ENCODE data around the gene CHAF1B. TPM values are rescaled to one million over a fixed set of nuclear protein-coding genes. Genes with fewer than 3 reads are reported as not detected.

CHAF1B gene
- polyA plus RNA-seq, 1 donor = 3.6 TPM

GRCh38 chr21:36437745-36438128 is 52.5 kb downstream of the CHAF1B start:
- DNase-seq = no peak
- Histone ChIP-seq H3K27ac (ENCODE audit: low read length) (no peak overlapping the region), H3K4me3 (ENCODE audit: low read length) (no peak overlapping the region), H3K36me3 (ENCODE audit: control insufficient read depth, insufficient read depth, low read length) (no peaks in the 10 kb centered on the region), H3K9me3 (ENCODE audit: control insufficient read depth, low read depth, low read length) (no peaks in the 10 kb centered on the region), H3K4me1 (ENCODE audit: control insufficient read depth, insufficient read depth, low read length) (no peaks in the 10 kb centered on the region), H3K27me3 (ENCODE audit: control insufficient read depth, insufficient read depth, low read length) (no peaks in the 10 kb centered on the region)
- WGBS (ENCODE audit: insufficient coverage, low lambda C conversion rate) = 60% methylated on average over 5 of the region's 6 CpGs

DNA sequence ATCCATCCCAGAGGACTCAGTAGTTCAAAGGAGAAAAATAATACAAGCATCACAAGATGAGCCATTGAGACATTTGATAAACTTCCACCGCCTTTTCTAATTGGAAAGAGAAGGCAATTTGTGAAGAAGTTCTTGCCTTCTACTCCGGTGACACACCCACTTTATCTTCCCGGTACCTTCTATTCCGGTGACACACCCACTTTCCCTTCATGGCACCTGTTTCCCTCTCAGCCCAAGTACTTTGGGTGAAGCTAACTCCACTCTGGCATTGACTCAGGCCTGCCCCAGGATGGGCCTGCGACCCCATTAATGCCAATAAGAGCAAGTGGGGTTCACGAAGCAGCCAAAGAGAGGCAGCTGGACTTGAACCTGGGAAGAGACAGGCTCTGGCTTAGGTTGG is 56.5 kb downstream of the CHAF1B start:
- DNase-seq = no peak
- WGBS (ENCODE audit: insufficient coverage, low lambda C conversion rate) = no CpG with 5 or more reads among the region's 6 CpGs

DNA sequence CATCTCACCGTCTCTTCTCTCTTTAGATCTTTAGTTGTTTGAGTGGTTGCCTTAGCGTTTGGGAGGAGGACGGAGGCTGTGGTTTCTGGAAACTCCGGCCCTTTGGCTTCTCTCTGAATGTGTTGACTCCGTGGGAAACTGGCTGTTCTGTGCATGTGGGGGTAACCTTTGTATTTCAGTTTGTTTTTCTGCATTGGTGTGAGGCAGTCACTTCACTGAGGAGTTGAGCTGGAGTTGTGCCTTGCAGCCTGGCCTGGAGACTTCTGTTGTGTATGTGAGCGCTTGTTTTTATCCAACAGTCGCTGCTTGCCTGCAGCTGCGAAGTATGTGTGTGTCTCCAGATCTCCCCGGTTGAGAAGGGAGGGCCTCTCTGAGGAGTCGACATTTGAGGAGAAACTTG is 61.1 kb downstream of the CHAF1B start:
- WGBS (ENCODE audit: insufficient coverage, low lambda C conversion rate) = 58% methylated on average over 2 of the region's 10 CpGs
- Histone ChIP-seq H3K9me3 (ENCODE audit: control insufficient read depth, low read depth, low read length) (no peaks in the 10 kb centered on the region), H3K27me3 (ENCODE audit: control insufficient read depth, insufficient read depth, low read length) (no peaks in the 10 kb centered on the region), H3K4me1 (ENCODE audit: control insufficient read depth, insufficient read depth, low read length) (no peaks in the 10 kb centered on the region), H3K36me3 (ENCODE audit: control insufficient read depth, insufficient read depth, low read length) (no peaks in the 10 kb centered on the region), H3K4me3 (ENCODE audit: low read length) (no peak overlapping the region), H3K27ac (ENCODE audit: low read length) (no peak overlapping the region)
- no peak for DNase-seq

More for the DNA sequence above, 56.5 kb downstream of the CHAF1B start:
- Histone ChIP-seq H3K4me3 (ENCODE audit: low read length) (no peak overlapping the region), H3K4me1 (ENCODE audit: control insufficient read depth, insufficient read depth, low read length) (no peaks in the 10 kb centered on the region), H3K27ac (ENCODE audit: low read length) (no peak overlapping the region), H3K36me3 (ENCODE audit: control insufficient read depth, insufficient read depth, low read length) (no peaks in the 10 kb centered on the region), H3K27me3 (ENCODE audit: control insufficient read depth, insufficient read depth, low read length) (no peaks in the 10 kb centered on the region), H3K9me3 (ENCODE audit: control insufficient read depth, low read depth, low read length) (no peaks in the 10 kb centered on the region)

GRCh38 chr21:36450511-36450910 is 65.3 kb downstream of the CHAF1B start:
- H3K36me3 ChIP-seq (ENCODE audit: control insufficient read depth, insufficient read depth, low read length) = no peaks in the 10 kb centered on the region
- DNase-seq = no peak
- H3K4me1 ChIP-seq (ENCODE audit: control insufficient read depth, insufficient read depth, low read length) = no peaks in the 10 kb centered on the region
- no CpG with 5 or more reads among the region's 2 CpGs for WGBS (ENCODE audit: insufficient coverage, low lambda C conversion rate)
- no peaks in the 10 kb centered on the region for H3K27me3 ChIP-seq (ENCODE audit: control insufficient read depth, insufficient read depth, low read length)
- no peak overlapping the region for H3K27ac ChIP-seq (ENCODE audit: low read length)
- H3K4me3 ChIP-seq (ENCODE audit: low read length) = no peak overlapping the region
- no peaks in the 10 kb centered on the region for H3K9me3 ChIP-seq (ENCODE audit: control insufficient read depth, low read depth, low read length)

GRCh38 chr21:36451506-36451905 is 66.3 kb downstream of the CHAF1B start:
- Histone ChIP-seq H3K27ac (ENCODE audit: low read length) (no peak overlapping the region), H3K4me1 (ENCODE audit: control insufficient read depth, insufficient read depth, low read length) (no peaks in the 10 kb centered on the region), H3K27me3 (ENCODE audit: control insufficient read depth, insufficient read depth, low read length) (no peaks in the 10 kb centered on the region), H3K36me3 (ENCODE audit: control insufficient read depth, insufficient read depth, low read length) (no peaks in the 10 kb centered on the region), H3K9me3 (ENCODE audit: control insufficient read depth, low read depth, low read length) (no peaks in the 10 kb centered on the region), H3K4me3 (ENCODE audit: low read length) (no peak overlapping the region)
- no peak for DNase-seq
- WGBS (ENCODE audit: insufficient coverage, low lambda C conversion rate) = 100% methylated on average over 3 of the region's 8 CpGs

DNA sequence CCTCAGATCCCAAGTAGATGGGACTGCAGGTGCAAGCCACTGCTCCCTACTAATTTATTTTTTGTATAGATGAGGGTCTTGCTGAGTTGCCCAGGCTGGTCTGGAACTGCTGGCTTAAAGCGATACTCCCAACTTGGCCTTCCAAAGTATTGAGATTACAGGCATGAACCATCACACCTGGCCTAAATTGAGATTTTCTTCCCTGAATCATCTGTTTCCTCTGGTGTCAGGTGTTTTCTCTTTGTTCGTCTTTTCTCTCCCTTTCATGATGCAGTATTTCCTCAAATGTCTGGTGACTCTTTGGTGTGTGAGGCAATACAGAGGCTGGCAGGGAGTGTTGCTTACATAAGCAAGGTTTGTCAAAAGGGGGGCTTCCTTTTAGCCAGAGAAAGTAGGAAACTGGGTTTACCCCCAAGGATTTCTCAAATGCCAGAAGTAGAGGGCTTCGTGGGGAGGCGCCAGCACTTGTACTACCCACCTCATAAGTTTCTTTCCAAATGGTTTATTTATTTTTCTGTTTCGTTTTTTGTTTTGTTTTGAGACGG is 67.2 kb downstream of the CHAF1B start:
- WGBS (ENCODE audit: insufficient coverage, low lambda C conversion rate) = 93% methylated on average over 3 of the region's 6 CpGs
- no peak for DNase-seq
- H3K4me3 ChIP-seq (ENCODE audit: low read length) = no peak overlapping the region
- no peak overlapping the region for H3K27ac ChIP-seq (ENCODE audit: low read length)
- H3K27me3 ChIP-seq (ENCODE audit: control insufficient read depth, insufficient read depth, low read length) = no peaks in the 10 kb centered on the region
- no peaks in the 10 kb centered on the region for H3K9me3 ChIP-seq (ENCODE audit: control insufficient read depth, low read depth, low read length)
- no peaks in the 10 kb centered on the region for H3K36me3 ChIP-seq (ENCODE audit: control insufficient read depth, insufficient read depth, low read length)
- H3K4me1 ChIP-seq (ENCODE audit: control insufficient read depth, insufficient read depth, low read length) = no peaks in the 10 kb centered on the region

GRCh38 chr21:36454093-36454531 is 68.9 kb downstream of the CHAF1B start:
- Histone ChIP-seq H3K4me1 (ENCODE audit: control insufficient read depth, insufficient read depth, low read length) (no peaks in the 10 kb centered on the region), H3K4me3 (ENCODE audit: low read length) (no peak overlapping the region), H3K27ac (ENCODE audit: low read length) (no peak overlapping the region), H3K9me3 (ENCODE audit: control insufficient read depth, low read depth, low read length) (no peaks in the 10 kb centered on the region), H3K27me3 (ENCODE audit: control insufficient read depth, insufficient read depth, low read length) (no peaks in the 10 kb centered on the region), H3K36me3 (ENCODE audit: control insufficient read depth, insufficient read depth, low read length) (no peaks in the 10 kb centered on the region)
- no CpG with 5 or more reads among the region's 4 CpGs for WGBS (ENCODE audit: insufficient coverage, low lambda C conversion rate)
- DNase-seq = no peak

GRCh38 chr21:36454706-36455105 is 69.5 kb downstream of the CHAF1B start:
- no peak overlapping the region for H3K27ac ChIP-seq (ENCODE audit: low read length)
- no CpG with 5 or more reads among the region's 4 CpGs for WGBS (ENCODE audit: insufficient coverage, low lambda C conversion rate)
- H3K27me3 ChIP-seq (ENCODE audit: control insufficient read depth, insufficient read depth, low read length) = no peaks in the 10 kb centered on the region
- no peaks in the 10 kb centered on the region for H3K9me3 ChIP-seq (ENCODE audit: control insufficient read depth, low read depth, low read length)
- H3K4me3 ChIP-seq (ENCODE audit: low read length) = no peak overlapping the region
- H3K4me1 ChIP-seq (ENCODE audit: control insufficient read depth, insufficient read depth, low read length) = no peaks in the 10 kb centered on the region
- DNase-seq = no peak
- H3K36me3 ChIP-seq (ENCODE audit: control insufficient read depth, insufficient read depth, low read length) = no peaks in the 10 kb centered on the region

- no peak overlapping the region for H3K27ac ChIP-seq (ENCODE audit: low read length)
- H3K36me3 ChIP-seq (ENCODE audit: control insufficient read depth, insufficient read depth, low read length) = no peaks in the 10 kb centered on the region
- no peak overlapping the region for H3K4me3 ChIP-seq (ENCODE audit: low read length)
- H3K9me3 ChIP-seq (ENCODE audit: control insufficient read depth, low read depth, low read length) = no peaks in the 10 kb centered on the region
- H3K4me1 ChIP-seq (ENCODE audit: control insufficient read depth, insufficient read depth, low read length) = no peaks in the 10 kb centered on the region
- 90% methylated on average over 2 of the region's 7 CpGs for WGBS (ENCODE audit: insufficient coverage, low lambda C conversion rate)
- no peak for DNase-seq
- H3K27me3 ChIP-seq (ENCODE audit: control insufficient read depth, insufficient read depth, low read length) = peaks cover 3% of the 10 kb centered on the region
These were observed 71.7 kb downstream of the CHAF1B start for GRCh38 chr21:36456729-36457414.

DNA sequence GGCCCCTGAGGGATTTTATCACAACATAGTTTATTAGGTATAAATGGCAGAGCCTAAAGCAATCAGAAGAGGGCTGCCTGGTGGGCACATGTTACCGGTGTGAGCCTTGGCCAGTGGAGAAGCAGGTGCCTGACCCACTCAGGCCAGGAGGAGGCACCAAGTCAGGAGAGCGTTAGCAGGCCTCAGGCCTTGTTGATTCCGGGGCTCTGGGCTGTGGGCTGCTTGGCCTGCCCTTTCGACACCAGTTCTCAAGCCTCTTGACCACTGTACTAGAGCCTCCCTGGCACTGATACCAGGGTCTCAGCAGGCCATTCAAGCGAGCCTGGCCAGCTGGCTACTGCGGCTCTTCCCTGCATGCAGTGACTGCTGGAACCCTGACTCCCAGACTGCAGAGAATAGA is 73.9 kb downstream of the CHAF1B start:
- no peaks in the 10 kb centered on the region for H3K9me3 ChIP-seq (ENCODE audit: control insufficient read depth, low read depth, low read length)
- DNase-seq = no peak
- H3K36me3 ChIP-seq (ENCODE audit: control insufficient read depth, insufficient read depth, low read length) = no peaks in the 10 kb centered on the region
- H3K27ac ChIP-seq (ENCODE audit: low read length) = no peak overlapping the region
- no peaks in the 10 kb centered on the region for H3K4me1 ChIP-seq (ENCODE audit: control insufficient read depth, insufficient read depth, low read length)
- peaks cover 10% of the 10 kb centered on the region for H3K27me3 ChIP-seq (ENCODE audit: control insufficient read depth, insufficient read depth, low read length)
- WGBS (ENCODE audit: insufficient coverage, low lambda C conversion rate) = no CpG with 5 or more reads among the region's 6 CpGs
- H3K4me3 ChIP-seq (ENCODE audit: low read length) = no peak overlapping the region

DNA sequence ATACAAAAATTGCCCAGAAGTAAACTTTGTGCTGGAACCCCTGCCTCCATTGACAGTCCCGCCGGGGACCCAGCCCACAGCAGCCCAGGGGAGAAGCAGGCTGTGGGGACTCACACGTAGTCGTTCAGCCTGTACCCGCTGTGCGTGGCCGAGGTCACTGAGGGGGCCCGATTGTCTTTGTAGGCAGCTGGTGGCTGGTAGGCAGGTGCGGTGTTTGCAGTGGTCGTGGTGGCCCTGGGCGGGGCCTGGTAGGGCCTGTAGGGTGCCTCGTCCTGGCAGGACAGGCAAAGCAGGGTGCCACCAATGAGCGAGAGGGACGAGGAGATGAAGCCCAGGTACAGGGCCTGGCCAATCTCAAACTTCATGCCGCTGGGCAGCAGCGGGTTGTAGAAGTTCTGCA is 75.7 kb downstream of the CHAF1B start:
- H3K27me3 ChIP-seq (ENCODE audit: control insufficient read depth, insufficient read depth, low read length) = peaks cover 12% of the 10 kb centered on the region
- no peaks in the 10 kb centered on the region for H3K9me3 ChIP-seq (ENCODE audit: control insufficient read depth, low read depth, low read length)
- H3K36me3 ChIP-seq (ENCODE audit: control insufficient read depth, insufficient read depth, low read length) = no peaks in the 10 kb centered on the region
- no peak for DNase-seq
- H3K4me1 ChIP-seq (ENCODE audit: control insufficient read depth, insufficient read depth, low read length) = no peaks in the 10 kb centered on the region
- no peak overlapping the region for H3K27ac ChIP-seq (ENCODE audit: low read length)
- H3K4me3 ChIP-seq (ENCODE audit: low read length) = no peak overlapping the region
- no CpG with 5 or more reads among the region's 16 CpGs for WGBS (ENCODE audit: insufficient coverage, low lambda C conversion rate)

All from large intestine (tissue), 3 donors.